GM18868 (cell line): ENCODE data around the gene BTBD6.

Experiments used
- ATAC-seq: cut with Tn5 transposase; IDR thresholded peaks from one replicate; pipeline ENCODE4 v1.9.1; 2021; ENCODE audit warnings: mild to moderate bottlenecking, moderate library complexity; ENCODE audit not compliant: unreplicated experiment

Gene BTBD6

DNA sequence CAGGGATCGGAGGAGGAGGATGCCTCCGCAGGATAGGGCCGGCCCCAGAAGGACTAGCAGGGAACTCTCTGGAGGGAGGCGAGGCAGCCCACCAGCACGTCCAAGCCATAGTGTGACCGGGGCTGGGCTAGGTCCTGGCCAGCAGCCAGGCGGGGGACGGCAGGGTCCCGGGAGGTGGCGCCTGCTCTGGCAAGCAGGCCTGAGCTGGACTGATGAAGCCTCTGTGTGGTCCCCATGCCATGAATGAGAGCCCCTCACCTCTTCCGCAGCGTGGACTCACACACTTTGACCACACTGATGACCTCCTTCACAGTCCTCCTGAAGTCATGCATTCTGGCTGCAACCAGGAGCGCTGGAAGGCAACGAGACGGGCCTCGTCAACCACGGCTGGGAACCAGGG lies 19.8 kb upstream of the BTBD6 start:
- no peak for ATAC-seq

DNA sequence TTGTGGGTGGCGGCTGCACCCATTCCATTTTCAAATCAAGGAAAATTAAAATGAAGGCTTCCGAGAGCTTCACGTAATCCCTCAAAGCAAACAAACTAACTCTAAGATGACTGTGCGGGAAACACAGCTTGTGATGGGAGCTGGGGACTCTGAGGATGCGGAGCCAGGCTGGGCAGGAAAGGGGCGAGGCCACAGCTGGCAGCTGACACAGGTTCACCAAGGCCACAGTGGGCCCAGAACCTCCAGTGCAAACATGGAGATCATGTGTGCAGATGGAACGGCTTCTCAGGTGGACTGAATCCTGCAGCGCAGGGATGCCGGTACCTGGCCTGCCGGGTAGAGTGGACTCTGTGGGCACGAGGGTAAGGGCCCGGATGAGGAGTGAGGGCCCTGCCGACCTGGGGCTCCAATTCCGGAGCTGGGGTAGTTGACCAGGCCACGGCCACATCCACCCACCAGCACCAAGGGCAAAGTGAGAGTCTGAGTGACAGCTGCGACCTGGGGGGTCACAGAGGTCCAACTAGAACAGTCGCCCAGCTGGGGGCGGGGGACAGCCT lies 19.2 kb upstream of the BTBD6 start:
- ATAC-seq = no peak

DNA sequence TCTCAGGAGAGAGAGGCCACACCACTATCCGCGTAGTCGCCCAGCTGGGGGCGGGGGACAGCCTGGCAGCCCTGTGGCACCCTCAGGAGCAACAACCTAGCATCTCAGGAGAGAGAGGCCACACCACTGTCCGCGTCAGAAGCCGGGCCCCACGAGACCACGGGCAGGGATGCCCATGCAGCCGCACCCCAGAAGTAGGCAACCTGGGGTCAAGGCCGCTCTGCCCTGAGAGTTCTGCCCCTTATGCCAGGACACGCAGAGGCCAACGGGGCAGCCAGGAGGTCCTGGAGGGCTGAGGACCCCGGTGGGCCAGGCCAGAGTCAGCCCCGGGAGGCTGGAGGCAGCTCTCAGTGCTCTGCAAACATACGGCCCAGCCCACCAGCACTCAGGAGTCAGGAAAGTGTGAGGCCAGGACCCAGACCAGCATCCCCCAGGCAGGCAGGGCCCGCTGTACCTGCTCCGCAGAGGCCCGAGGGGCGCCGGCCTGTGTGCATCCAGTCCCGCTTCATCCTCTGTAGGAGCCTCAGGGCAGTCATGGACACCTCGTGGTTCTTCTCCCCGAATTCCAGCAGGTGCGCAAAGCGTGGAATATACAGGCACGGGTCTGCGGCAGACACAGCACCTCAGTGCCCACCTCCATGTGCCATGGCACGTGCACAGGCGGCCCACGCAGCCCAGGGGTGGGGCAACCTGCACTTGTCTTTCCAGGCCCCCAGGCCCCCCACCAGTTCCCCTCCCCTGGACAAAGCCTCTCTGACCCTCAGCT lies 7.3 kb upstream of the BTBD6 start:
- no peak for ATAC-seq

DNA sequence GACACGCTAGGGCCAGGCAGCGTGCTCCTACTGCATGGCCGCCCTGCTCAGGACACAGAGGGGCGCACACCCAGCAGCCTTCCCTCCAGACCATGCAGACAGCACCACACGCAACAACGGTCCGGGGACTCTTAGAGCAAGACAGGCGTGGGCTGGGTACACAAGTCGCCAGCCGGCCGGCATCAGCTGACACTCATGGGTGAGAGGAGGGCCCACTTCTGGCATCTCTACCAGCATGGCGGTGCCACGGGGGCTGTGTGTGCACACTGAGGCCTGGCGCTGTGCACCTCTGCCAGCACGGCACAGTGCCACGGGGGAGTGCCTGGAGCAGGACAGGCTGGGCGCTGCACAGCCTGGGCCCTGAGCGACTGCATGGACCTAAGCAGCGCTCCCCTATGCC lies 6.7 kb upstream of the BTBD6 start:
- no peak for ATAC-seq

DNA sequence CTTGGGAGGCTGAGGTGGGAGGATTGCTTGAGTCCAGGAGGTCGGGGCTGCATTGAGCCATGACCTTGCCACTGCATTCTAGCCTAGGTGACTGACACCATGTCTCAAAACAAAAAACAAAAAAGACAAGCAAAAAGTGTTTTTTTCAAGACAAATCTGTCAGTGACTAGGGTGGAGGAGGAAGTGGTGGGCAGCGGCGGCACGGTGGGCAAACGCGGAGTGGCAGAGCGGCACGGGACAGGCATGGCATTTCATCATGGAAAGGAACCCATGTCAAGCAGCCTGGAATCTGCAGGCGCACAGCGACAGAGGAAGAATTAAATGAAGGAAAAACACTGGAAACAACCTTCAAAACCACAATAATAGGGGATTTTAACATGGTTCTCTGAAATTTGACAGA lies 4.0 kb upstream of the BTBD6 start:
- ATAC-seq = no peak

DNA sequence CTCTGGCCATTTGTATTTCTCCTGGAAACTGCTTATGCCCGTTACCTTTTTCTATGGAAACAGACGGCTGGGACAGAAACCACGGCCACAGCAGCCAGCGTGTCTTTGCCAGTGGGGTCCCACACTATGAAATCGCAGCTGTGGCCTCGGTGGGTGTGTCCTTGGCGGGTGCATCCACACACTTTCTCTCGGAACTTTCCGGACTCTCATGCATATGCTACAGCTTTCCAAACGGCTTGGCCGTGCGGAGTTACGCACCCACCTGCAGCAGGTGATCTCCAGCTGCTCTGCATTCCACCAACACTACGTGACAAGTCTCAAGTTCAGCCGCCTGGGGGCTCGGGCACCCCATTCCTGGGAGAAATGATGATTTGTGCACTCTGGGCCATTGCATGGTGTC lies 1.3 kb upstream of the BTBD6 start:
- ATAC-seq = no peak

DNA sequence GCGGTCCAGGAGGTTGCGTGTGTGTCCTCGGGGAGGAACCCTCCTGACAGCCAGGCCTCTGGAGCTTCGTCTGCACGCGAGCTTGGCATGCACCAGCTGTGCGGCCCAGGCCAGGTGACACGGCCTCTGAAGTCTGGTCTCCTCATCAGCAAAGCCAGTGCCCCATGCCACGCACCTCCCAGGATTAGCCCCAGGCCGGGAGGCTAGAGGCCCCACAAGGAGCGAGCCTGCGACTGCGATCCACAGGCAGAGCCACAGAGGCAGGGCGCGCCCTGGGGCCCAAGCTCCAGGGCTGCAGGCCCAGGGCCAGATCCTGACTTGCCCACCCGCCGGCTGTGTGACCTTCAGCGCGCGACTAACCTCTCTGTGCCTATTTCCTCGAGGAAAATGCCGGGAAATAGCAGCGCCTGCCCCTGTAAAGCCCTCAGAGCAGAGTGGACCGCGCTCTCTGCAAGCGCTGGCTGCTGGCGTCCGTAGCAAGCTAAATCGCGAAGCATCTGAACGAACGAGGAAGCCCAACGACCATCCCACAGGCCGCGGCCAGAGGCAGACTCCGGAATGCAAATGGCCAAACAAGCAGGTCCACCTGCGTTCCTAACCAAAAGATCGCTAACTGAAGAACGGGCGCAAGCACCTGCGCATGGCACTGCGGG lies 492 bp upstream of the BTBD6 start:
- ATAC-seq = no peak

DNA sequence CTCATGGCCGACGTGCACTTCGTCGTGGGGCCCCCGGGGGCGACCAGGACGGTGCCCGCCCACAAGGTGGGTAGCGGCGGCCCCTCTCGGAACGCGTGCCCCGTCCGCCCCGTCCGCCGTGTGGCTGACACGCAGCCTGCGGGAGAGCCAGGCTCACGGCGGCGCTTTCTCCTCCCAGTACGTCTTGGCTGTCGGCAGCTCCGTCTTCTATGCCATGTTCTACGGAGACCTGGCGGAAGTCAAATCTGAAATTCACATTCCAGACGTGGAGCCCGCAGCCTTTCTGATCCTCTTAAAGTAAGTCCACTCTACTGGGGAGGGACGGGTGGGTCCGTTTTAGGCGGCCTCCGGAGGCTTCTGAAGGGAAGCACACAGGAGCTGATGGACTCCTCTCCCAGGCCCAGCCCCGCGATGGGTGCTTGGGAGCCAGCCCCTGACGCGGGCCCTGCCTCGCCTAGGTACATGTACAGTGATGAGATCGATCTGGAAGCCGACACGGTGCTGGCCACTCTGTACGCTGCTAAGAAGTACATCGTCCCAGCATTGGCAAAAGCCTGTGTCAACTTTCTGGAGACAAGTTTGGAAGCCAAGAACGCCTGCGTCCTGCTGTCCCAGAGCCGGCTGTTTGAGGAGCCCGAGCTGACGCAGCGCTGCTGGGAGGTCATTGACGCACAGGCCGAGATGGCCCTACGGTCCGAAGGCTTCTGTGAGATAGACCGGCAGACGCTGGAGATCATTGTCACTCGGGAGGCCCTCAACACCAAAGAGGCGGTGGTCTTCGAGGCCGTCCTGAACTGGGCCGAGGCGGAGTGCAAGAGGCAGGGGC lies 1.1 kb downstream of the BTBD6 start:
- ATAC-seq = no peak

DNA sequence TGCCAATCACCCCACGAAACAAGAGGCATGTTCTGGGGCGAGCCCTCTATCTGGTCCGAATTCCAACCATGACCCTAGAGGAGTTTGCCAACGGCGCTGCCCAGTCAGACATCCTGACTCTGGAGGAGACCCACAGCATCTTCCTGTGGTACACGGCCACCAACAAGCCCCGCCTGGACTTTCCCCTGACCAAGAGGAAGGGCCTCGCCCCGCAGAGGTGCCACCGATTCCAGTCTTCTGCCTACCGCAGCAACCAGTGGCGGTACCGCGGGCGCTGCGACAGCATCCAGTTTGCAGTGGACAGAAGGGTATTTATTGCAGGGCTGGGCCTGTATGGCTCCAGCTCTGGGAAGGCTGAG lies 1.7 kb downstream of the BTBD6 start:
- ATAC-seq = no peak

DNA sequence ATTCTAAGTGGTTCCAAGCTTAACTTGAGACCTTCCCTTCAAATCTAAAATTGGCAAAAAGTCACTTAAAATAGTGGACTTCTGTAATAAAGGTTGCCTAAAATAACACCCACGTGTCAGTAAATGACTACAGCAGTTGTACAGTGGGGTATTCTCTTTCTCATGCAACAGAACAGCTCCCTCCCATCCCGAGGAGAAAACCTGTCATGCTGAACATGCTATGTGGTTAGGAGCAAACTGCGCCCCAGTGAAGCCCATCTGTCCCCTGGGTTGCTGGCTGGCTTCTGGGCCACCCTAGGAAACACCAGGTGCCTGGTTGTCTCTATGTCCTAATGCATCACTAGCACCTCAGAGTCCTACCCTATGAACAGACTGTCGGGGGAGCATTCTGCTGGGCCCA lies 2.7 kb downstream of the BTBD6 start:
- ATAC-seq = no peak

DNA sequence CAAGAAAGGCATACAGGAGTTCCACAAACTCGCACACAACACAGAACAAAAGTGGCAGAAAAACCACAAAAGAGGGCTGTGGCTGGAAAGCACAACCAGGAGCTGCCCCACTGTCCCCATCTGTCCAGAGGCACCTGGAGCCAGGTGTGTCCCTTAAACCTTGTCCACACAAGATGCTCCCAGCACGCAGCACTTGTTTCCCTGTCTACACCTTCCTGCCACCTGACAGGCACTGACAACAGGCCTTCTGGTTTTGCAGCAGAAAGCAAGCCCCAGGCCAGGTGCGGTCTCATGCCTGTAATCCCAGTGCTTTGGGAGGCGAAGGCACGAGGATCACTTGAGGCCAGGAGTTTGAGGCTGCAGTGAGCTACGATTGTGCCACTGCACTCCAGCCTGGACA lies 3.6 kb downstream of the BTBD6 start:
- ATAC-seq = no peak

DNA sequence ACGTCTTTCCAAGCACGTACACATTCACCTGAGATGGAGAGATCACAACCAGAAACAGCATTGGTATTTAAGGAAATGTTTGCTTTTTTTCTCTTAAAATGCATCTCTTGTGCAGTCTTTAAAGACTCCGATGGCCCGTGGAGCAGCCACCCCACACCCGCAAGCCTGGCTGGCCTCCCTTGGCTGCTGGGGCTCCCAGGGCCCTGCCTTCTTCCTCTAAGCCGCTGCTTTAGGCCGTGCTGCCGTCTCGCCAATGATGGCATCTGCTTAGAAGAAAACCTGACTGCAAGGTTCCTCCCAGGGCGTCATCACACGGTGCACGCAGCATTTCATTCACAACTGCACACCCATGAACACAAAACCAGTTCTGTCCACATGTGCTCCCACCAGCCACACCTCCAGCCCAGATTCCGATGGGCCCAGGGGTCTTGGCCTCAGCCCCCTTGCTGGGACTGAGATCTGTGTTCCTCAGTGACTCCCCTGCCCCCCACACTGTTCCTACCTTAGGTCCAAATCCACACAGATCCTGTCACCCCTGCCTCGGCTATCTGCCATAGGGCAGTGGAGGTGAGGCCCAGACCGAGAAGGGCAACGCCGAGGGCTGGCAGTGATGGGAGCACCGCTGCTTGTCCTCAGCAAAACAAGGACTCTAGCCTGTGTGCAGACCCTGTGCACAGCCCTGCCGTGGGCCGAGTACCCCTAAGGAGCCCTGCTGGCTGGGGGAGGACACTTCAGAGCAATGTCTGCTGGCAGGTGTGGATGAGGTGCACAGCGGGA lies 4.4 kb downstream of the BTBD6 start:
- no peak for ATAC-seq

DNA sequence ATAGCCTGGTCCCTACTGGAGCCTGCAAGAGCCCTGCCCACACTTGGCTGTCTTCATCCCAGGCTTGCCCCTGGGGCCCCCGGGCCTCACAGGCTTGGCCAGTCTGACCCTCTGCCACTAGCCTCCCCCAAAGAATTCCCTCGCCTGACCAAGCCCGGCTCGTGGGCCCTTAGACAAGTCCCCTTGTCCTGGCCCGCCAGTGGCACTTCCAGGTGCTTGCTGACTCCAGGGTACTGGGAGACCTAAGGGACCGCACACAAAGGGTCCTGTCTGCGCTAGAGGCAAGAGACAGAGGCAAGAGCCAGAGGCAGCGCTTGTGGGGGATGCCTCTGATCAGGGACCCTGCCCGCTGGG lies 5.0 kb downstream of the BTBD6 start:
- ATAC-seq = no peak

DNA sequence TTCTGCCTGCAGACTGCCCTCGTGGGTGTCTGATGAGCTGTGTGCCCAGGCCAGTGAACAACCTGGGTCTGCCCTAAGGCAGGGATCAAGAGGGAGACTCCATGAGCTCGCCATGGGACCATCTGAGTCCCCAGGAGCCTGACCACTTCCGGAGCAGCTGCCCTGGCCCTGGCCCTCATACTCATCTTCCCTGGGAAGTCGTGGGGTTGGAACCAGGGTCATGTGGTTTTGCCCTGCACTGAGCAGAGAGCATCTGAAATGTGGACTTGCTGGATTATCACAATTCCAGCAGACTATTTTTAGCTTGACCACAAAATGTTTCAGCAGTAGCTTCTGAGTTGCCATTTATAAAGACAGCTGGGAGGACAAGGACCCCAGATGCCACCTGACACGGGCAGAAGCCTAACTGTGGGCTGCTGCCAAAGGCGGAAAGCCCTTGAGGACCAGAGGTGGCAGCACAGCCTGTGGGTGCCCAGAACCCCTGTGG lies 6.7 kb downstream of the BTBD6 start:
- no peak for ATAC-seq

DNA sequence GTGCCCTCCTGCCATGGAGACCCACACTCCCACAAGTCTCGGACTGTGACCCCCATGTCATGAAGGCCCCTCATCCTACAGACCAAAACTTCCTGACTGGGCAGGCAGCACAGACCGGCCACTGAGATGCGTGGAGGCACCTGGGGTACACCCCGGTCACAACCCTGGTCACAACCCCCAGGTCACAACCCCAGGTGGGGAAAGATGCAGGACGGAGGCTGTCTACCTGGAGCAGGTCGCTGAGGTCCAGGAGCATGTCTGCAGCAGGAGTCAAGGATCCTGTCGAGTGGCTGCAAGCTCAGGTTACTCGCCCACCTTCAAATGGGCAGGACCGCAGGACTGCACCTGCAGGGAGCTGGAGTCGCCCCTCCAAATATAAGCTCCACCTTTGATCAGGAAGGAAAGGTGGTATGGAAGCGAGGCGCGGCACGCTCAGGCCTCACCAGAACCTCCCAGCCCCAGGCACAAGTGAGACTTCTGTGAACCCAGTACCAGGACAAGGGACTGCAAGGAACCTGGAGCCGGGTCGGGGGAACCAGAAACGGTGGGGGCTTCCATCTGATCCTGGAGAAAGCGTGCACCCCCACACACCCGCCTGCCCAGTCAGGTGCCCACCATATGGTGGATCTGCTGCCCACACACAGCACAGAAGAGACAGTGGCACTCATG lies 8.1 kb downstream of the BTBD6 start:
- no peak for ATAC-seq

DNA sequence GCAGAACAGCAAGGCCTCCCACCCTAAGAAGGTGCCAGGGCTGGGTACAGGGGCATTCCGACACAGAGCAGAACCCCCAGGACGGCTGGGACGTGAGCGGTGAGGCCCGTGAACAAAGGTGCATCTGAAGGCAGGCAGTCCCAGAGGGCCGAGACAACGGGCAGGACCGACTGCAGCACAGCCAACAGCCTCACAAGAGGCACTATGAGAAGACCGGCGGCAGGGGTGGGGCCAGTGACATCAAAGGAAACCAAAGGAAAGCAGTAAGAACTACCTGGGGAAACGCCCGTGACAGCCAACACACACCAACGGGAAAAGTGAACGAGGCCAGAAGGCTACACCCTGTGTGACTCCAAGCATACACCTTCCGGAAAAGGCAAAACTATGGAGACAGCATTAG lies 9.1 kb downstream of the BTBD6 start:
- ATAC-seq = no peak

DNA sequence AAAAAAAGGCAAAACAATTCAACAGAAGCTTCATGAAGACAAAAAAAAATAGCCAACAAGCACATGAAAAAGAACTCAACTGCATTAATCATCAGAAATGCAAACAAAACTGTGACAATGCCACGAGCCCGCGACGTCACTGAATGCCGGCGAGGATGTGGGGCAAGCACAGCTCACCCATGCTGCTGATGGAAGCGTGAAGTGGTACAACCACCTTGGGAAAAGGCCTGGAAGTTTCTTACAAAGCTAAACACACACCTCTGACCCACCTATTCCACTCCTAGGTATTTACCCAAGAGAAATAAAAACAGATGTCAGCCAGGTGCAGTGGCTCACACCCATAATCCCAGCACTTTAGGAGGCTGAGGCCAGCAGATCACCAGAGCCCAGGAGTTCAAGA lies 10.5 kb downstream of the BTBD6 start:
- no peak for ATAC-seq

DNA sequence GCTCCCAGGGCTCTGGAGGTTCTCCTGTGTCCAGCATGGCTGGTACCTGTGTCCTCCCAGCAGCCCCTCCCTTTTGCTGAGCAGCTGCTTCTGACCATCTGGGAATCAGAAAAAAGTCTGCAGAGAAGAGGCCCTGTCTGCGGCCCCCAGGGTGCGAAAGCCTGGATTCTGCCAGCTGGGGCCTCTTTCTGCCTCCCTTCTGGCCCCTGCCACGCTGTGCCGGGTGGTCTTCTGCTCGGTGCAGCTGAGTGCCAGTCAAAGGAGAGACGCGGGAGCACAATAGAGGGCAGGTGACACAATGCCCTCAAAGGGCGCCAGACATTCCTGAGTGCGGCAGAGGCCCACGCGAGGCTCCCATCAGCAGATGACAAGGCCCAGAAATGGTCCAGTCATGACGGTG lies 12.6 kb downstream of the BTBD6 start:
- no peak for ATAC-seq

DNA sequence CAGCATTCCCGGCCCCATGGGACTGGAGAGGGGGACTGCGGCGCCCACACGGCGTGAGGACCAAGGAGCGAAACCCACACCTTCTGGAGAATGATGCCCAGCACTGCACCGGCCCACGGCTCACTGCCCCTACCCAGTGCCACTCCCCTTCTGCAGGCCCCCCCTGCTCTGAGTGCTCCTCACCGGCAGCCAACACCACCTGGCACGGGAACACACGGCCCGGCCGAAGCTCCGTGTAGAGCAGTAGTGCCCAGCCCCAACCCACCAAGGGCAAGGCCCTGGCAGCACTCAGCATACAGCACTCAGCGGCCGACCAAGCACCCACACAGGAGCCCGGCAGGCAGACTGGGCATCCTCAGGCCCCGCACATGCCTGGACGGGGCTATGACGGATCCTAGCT lies 13.4 kb downstream of the BTBD6 start:
- no peak for ATAC-seq

DNA sequence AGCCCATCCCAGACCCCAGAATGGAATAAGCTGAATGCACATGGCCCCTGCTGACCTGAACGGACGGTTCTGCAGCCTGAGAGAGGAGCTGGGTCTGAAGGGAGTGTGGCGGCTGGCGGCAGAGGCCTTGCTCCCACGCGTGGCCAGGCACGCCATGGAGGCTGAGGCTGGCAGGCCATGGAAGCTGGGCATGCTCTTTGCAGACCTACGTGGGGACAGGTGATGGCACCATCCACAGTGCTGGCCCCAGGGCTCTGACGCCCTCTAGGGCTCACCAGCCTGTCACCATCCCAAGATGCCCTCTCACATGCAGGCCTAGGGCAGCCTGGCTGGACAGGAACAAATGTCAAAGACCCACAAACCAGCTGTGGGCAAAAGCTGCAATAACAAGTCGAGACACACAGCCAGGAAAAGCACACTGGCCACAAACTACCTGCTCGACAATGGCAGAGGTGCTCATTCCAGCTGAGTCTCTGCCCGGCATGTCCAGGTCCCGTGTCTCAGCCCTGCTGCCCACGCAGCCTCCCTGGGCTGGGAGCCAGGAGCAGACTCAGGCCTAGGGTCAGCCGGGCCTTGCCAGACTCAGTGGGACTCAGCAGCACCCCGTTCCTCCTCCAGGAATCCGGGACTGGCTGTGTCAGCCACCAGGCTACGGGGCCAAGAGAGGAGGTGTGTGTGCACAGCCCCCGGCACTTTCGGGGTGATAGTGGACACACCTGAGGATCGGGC lies 19.7 kb downstream of the BTBD6 start:
- ATAC-seq = no peak
